Activated naive CD8-positive, alpha-beta T cell treated with anti-CD3 and anti-CD28 coated beads, Interleukin-2, amount 50 U/mL, for 16 hours (primary cell): ENCODE results near the gene NAA16.
"Not testable (repeated sequence)": the region's sequence is repeated elsewhere in the genome, so short reads cannot be mapped to it uniquely, and the experiment has no call there.

ENCODE experiments used
- DNase-seq: peaks from one replicate; pipeline ENCODE4 v3.0.0-alpha.2; 2020; ENCODE audit warnings: low read depth, low spot score

NAA16 gene

GRCh38 chr13:41356385-41356648 lies 45.2 kb downstream of the NAA16 start:
- not testable (repeated sequence) for DNase-seq

- DNase-seq: no peak
Observed at GRCh38 chr13:41356786-41357185, 45.7 kb downstream of the NAA16 start.

GRCh38 chr13:41361491-41361890 lies 50.4 kb downstream of the NAA16 start:
- DNase-seq: no peak

- DNase-seq: no peak
Observed at GRCh38 chr13:41364043-41364442, 53.0 kb downstream of the NAA16 start.

GRCh38 chr13:41365631-41366030 lies 54.6 kb downstream of the NAA16 start:
- DNase-seq: no peak

GRCh38 chr13:41370736-41371135 lies 59.7 kb downstream of the NAA16 start:
- no peak for DNase-seq

DNA sequence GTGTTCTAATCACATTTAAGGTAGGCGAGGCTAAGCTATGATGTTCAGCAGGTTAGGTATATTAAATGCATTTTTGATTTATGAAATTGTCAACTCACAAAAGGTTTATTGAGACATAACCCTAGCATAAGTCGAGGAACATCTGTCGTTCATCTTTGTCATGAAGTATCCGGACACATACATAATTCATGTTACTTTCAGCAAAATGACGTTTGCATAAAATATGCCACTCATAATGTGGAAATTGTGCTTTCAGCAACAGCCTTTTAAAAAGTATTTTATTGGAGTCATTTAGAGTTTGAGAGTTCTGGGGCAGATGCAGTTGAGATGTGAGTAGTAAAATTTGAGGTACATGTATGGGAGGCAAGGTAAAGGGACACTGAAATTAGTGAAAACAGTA lies 66.4 kb downstream of the NAA16 start:
- no peak for DNase-seq

DNA sequence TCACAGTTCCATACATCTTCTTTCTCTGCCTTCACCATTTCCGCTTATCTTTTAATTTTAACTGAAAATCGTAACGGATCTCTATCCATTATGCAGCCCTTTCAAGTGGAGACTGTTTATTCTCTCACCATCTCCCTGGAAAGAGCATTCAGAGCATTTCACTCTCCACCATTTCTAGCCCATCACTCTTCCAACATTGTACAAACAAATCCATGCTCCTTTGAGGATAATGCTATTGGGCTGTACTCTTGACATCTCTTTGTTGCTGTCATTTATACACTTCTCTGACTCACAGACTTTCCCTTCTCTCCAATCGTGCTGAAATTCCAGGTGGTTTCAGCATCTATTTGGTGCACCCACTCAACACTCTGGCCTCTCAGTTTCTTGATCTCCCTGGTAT lies 71.4 kb downstream of the NAA16 start:
- no peak for DNase-seq

- DNase-seq: no peak
Observed at GRCh38 chr13:41383386-41383785, 72.3 kb downstream of the NAA16 start.

DNA sequence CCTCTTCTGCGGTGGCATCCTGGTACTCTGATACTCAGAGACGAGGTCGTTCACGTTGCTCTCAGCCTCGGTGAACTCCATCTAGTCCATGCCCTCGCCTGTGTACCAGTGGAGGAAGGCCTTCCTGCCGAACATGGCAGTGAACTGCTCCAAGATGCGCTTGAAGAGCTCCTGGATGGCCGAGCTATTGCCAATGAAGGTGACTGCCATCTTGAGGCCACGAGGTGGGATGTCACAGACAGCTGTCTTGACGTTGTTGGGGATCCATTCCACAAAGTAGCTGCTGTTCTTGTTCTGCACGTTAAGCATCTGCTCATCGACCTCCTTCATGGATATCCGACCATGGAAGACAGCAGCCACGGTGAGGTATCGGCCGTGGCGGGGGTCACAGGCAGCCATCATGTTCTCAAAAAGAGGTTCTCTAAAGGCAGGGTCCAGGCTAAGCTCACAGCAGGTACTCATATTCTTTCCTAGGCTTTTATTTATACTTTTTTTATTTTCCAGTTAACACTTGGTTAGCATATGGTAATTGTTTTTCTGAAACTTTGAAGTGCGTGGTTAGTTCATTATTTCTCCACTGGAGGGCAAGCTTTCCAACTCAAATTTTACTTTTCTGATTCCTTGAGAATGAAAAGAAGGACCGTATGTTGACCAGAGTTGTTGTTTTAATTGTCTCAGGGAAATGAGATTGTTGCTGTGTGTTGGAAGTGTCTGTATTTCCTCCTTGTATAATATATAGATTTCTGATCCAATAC lies 73.9 kb downstream of the NAA16 start:
- DNase-seq: no peak

DNA sequence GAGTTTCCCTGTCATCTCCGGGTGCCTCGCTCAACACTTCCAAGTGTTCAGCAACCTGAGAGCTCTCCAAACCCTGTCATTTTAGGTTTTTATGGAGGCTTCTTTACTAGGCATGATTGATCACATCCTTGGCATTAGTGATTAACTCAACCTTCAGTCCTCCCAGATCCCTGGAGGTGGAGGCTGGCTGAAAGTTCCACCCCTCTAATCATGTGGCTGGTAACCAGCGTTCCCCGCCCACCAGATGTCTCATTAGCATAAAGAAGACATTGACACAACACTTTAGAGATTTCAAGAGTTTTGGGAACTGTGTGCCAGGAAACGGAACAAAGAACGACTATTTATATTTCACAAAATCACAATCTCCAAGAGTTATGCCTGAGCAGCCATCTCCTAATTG lies 75.1 kb downstream of the NAA16 start:
- DNase-seq: no peak

GRCh38 chr13:41387576-41387975 lies 76.5 kb downstream of the NAA16 start:
- DNase-seq: no peak

- DNase-seq: no peak
Observed at GRCh38 chr13:41388143-41388881, 77.2 kb downstream of the NAA16 start.

GRCh38 chr13:41389580-41389979 lies 78.5 kb downstream of the NAA16 start:
- no peak for DNase-seq

GRCh38 chr13:41394166-41394565 lies 83.1 kb downstream of the NAA16 start:
- no peak for DNase-seq

- no peak for DNase-seq
Observed at GRCh38 chr13:41398494-41399170, 87.6 kb downstream of the NAA16 start.

- no peak for DNase-seq
Observed at GRCh38 chr13:41401366-41401765, 90.3 kb downstream of the NAA16 start.

DNA sequence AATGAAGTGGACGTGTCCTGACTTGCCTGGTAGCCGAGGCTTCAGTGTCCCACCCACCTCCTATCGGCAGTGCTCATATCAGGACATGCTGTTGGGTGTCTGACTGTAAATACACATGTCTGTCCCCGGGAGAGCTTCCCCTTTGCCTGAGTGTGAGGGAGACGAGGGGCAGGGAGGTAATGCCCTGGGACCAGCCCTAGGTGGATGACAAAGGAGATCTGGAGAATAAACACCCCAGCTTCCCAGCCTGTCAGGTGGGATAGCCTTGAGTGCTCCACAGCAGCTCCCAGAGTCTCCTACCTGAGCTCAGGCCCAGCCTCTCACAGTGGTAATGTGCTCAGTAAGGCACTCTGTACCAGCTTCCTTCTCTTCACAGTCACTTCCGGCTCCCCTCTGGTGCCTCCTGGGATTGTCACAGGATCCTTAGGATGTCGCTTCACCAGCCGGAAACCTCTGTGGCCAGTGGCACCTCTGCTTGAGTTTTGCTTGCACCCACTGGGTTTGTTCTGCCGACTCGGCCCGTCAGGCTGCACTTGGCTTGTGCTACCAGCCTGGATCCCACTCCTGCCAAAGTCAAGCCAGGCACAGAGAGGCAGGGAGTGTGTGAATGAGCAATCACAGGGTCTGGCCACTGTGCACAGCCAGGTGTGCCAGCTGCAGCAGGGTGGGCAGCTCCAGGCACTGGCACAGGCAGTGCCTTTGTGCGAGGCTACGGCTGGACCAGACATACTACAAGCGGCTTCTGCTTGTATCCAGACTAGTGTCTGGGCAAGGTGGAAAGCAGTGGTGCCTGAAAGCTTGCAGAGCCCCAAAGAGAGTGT lies 91.8 kb downstream of the NAA16 start:
- DNase-seq: no peak

- no peak for DNase-seq
Observed at GRCh38 chr13:41403983-41404382, 92.9 kb downstream of the NAA16 start.

DNA sequence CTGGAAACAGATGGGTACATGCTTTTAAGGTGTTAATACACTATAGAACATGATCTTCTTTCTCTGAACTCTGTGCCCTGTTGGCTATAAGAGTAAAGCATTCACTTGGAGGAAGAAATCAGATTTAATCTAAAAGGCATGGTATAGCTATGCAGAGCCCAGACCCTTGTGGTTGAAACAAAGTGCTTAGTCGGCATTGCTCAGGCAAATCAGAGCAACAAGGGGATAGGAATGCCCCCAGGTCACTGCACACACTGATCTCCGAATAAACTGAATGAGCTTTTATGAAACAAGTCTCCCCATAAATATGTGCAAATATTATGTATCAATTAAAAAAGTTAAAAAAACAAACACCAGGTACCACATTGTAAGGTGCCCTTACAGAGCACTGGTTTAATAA lies 94.3 kb downstream of the NAA16 start:
- DNase-seq: no peak

DNA sequence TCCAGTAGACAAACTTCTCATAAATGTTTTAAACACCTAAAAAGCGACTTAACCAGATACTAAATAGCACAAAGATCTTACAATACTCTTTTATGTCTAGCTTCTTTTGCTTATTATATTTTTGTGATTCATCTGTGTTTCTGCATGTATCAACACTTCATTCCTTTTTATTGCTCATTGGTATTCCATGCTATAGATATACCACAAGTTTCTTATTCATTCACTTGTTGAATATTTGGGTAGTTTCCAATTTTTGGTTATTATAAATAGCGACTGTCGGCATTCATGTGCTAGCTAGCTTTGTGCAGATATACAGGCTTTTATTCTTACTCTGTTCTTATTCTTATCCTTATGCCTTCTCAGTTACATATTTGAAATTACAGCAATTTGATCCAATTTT lies 96.3 kb downstream of the NAA16 start:
- DNase-seq: no peak

- DNase-seq: no peak
Observed at GRCh38 chr13:41408121-41408520, 97.1 kb downstream of the NAA16 start.
